Uterus (tissue), 4 donors: ENCODE results near the gene LUZP4. TPM values are rescaled to one million over a fixed set of nuclear protein-coding genes. Genes with fewer than 3 reads are reported as not detected.
"Not testable (repeated sequence)": the region's sequence is repeated elsewhere in the genome, so short reads cannot be mapped to it uniquely, and the experiment has no call there.

Experiments
- DNase-seq, 2 donors: peaks; one replicate each; pipeline ENCODE4 v3.0.0-alpha.2; 2019 to 2020
- H3K27ac ChIP-seq, 2 donors: fragments of 200-600 bp; sonication (generic); 1 replicate in 1 of 2; 2 replicates in 1 of 2; pipeline ENCODE4 v1.5.1; 2016 to 2018
- H3K27me3 ChIP-seq, 2 donors: fragments of 200-600 bp; sonication (generic); one replicate each; pipeline ENCODE4 v1.5.1; 2018 to 2019; ENCODE audit warnings: control low read depth in 1 of 2
- H3K36me3 ChIP-seq, 2 donors: fragments of 200-600 bp; sonication (generic); one replicate each; pipeline ENCODE4 v1.5.1; 2019; ENCODE audit warnings: control low read depth in 1 of 2
- H3K4me1 ChIP-seq, 2 donors: fragments of 200-600 bp; sonication (generic); one replicate each; pipeline ENCODE4 v1.5.1; 2018 to 2019; ENCODE audit warnings: control low read depth in 1 of 2
- H3K4me3 ChIP-seq, 2 donors: fragments of 200-600 bp; sonication (generic); 1 replicate in 1 of 2; 2 replicates in 1 of 2; pipeline ENCODE4 v1.5.1; 2018 to 2019; ENCODE audit warnings: mild to moderate bottlenecking in 1 of 2
- H3K9me3 ChIP-seq, 2 donors: fragments of 200-600 bp; sonication (generic); one replicate each; pipeline ENCODE4 v1.5.1; 2019; ENCODE audit warnings: control low read depth in 1 of 2
- POLR2A ChIP-seq, 2 donors: fragments of 450-650 bp; IDR thresholded peaks; one replicate each; pipeline ENCODE4 v1.6.1; 2016; ENCODE audit warnings: antibody characterized with exemption in 2 of 2, mild to moderate bottlenecking in 1 of 2, moderate library complexity in 1 of 2
- intact Hi-C: fragments of 100-400 bp; cut with DNase I; formaldehyde crosslinking; loops from one replicate; pipeline ENCODE4 v1.15.1; 2023; ENCODE audit warnings: low total_unique reads
- total RNA-seq, 4 donors: library from RNA; depleted of rRNA in 3 of 4; stranded (reverse); fragments of >200 nt in 3 of 4; gene quantifications; one replicate each; pipeline versions ENCODE4 v1.1.0 to v1.2.4, GENCODE V29; 2014 to 2023
- TF ChIP-seq, protein P1 (sequence below), 4 experiments: fragments of 200-600 bp in 2 of 4; fragments of 450-650 bp in 2 of 4; sonication (generic) in 2 of 4; IDR thresholded peaks; one replicate each; pipeline ENCODE4 v1.5.1; 2016 to 2019; ENCODE audit warnings: antibody characterized with exemption in 4 of 4, mild to moderate bottlenecking in 2 of 4, moderate library complexity in 1 of 4
- donor health status: DM: yes; HTN: yes; CAD: no.

LUZP4 gene
- total RNA-seq, 4 donors from 2014 or later: not detected

DNA sequence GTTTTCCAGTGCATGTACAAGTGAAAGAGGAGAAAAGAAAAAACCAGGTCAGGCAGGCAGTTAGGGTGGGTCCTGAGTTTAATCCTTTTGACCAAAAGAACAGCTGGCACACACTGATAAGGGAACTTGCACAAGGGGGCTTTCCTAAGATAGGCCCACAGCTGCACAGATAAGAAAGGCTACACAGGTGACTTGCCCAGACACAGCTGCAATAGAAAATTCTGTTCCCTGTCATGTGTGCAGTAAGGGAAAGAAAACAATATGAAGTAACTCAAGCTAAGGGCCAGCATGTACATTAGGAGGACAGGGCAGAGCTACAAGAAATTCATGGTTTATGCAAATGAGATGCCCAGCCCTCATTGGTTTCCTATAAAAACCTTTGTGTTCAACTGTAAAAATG is 32.9 kb downstream of the LUZP4 start:
- TF ChIP-seq, protein P1, sequence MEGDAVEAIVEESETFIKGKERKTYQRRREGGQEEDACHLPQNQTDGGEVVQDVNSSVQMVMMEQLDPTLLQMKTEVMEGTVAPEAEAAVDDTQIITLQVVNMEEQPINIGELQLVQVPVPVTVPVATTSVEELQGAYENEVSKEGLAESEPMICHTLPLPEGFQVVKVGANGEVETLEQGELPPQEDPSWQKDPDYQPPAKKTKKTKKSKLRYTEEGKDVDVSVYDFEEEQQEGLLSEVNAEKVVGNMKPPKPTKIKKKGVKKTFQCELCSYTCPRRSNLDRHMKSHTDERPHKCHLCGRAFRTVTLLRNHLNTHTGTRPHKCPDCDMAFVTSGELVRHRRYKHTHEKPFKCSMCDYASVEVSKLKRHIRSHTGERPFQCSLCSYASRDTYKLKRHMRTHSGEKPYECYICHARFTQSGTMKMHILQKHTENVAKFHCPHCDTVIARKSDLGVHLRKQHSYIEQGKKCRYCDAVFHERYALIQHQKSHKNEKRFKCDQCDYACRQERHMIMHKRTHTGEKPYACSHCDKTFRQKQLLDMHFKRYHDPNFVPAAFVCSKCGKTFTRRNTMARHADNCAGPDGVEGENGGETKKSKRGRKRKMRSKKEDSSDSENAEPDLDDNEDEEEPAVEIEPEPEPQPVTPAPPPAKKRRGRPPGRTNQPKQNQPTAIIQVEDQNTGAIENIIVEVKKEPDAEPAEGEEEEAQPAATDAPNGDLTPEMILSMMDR (IDR thresholded peaks at IDR 0.05): no peak
- TF ChIP-seq POLR2A (IDR thresholded peaks at IDR 0.05): no peak
- intact Hi-C loops: no loop called here
- Histone ChIP-seq H3K9me3 (no peaks in the 10 kb centered on the region), H3K27ac (no peak overlapping the region), H3K4me3 (no peak overlapping the region), H3K27me3 (peaks cover 0 to 5% of the 10 kb centered on the region in 2 donors), H3K4me1 (no peaks in the 10 kb centered on the region), H3K36me3 (no peaks in the 10 kb centered on the region)
- DNase-seq: no peak

DNA sequence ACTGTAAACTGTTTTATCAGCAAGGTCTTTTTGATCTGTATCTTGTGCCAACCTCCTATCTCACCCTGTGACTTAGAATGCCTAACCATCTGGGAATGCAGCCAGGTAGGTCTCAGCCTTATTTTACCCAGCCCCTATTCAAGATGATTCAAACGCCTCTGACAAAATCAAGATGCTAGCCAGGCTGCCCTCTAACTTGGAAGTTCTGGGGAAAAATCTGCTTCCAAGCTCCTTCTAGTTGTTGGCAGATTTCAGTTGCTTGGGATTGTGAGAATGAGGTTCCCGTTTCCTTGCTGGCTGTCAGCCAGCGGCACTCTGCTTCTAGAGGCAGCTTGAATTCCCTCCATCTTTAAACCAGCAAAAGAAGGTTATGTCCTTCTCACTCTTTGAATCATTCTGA is 34.7 kb downstream of the LUZP4 start:
- no peaks in the 10 kb centered on the region for H3K4me1 ChIP-seq
- no peaks in the 10 kb centered on the region for H3K36me3 ChIP-seq
- TF ChIP-seq, protein P1 (IDR thresholded peaks at IDR 0.05): no peak
- TF ChIP-seq POLR2A (IDR thresholded peaks at IDR 0.05): no peak
- DNase-seq: peak; percentile 36 to 44
- H3K4me3 ChIP-seq: no peak overlapping the region
- H3K9me3 ChIP-seq: no peaks in the 10 kb centered on the region
- peak overlapping the region; percentile 21 to 41 for H3K27ac ChIP-seq
- H3K27me3 ChIP-seq: peaks cover 0 to 5% of the 10 kb centered on the region in 2 donors
- intact Hi-C loops: no loop called here

DNA sequence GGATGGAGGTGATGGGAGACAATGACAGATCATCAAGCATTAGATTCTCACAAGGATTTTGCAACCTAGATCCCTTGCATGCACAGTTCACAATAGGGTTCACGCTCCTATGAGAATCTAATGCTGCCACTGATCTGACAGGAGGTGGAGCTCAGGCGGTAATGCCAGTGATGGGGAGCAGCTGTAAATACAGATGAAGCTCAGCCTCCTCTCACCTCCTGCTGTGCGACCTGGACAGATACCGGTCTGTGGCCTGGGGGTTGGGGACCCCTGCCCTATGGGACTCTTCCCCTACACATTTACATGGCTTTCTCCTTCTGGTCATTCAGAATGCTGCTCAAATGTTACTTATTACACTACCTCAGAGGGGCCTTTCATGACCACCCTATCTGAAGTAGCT is 39.8 kb downstream of the LUZP4 start:
- H3K9me3 ChIP-seq, H3K27me3 ChIP-seq, intact Hi-C loops, H3K27ac ChIP-seq, H3K36me3 ChIP-seq, DNase-seq, H3K4me3 ChIP-seq, H3K4me1 ChIP-seq: not testable (repeated sequence)

DNA sequence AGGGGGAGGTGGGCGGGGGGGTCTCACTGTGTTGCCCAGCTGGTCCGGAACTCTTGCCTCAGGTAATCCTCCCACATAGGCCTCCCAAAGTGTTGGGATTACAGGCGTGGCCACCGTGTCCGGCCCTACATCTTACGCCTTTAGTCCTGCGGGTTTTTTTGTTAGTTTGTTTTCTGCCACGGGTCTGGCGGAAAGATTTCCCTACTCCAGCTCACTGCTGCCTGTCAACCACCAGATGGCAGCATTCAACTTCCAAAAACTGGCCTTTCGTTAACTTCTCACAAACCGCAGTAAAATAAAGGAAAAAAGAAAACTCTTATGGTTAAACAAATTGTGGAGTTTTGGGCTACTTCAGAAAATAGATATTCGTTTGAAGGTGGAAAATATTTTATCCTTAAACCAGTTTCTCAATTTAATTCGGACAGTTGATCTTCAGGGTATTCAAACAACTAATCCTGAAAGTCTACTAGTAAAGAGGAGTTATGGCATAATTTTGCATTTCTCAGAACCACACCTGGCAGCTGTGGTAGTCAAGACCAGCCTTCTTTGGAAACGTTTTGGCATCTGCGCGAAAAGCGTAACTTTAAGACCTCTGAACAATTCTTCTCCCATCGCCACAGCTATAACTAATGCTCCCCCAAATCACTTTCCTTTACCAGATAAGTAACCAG is 41.1 kb downstream of the LUZP4 start:
- Histone ChIP-seq H3K9me3 (no peaks in the 10 kb centered on the region), H3K4me3 (no peak overlapping the region), H3K4me1 (no peaks in the 10 kb centered on the region), H3K27ac (peak overlapping the region; percentile 74 to 88), H3K36me3 (no peaks in the 10 kb centered on the region), H3K27me3 (peaks cover 0 to 5% of the 10 kb centered on the region in 2 donors)
- TF ChIP-seq POLR2A (IDR thresholded peaks at IDR 0.05): no peak
- TF ChIP-seq, protein P1 (IDR thresholded peaks at IDR 0.05): peak; percentile 80 to 85 (median 82)
- intact Hi-C loops: no loop called here
- DNase-seq: peak; percentile 56 to 58

DNA sequence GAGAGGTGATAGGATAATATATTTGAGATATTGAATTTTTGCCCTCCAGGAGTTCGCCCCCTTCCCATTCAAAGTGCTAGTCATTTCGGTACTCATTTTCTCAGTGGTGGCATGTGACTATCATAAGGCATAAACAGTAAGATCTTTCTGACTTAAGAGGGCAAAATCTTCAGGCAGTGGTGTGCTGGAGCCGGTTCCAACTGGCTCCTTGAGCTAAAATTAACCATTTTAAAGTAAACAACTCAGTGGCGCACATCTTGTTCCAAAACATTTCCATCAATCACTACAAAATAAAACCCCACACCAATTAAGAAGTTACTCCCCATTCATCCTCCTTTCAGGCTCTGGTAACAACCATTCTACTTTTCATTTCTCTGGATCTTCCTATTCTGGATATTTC is 43.3 kb downstream of the LUZP4 start:
- H3K9me3 ChIP-seq: no peaks in the 10 kb centered on the region

More for the DNA sequence above, 43.3 kb downstream of the LUZP4 start:
- intact Hi-C loops: no loop called here
- peak in 1 of 2 donors; percentile 57 for DNase-seq
- H3K4me1 ChIP-seq: no peaks in the 10 kb centered on the region
- no peaks in the 10 kb centered on the region for H3K36me3 ChIP-seq
- no peak for TF ChIP-seq POLR2A (IDR thresholded peaks at IDR 0.05)
- TF ChIP-seq, protein P1 (IDR thresholded peaks at IDR 0.05): no peak
- no peaks in the 10 kb centered on the region for H3K27me3 ChIP-seq
- H3K4me3 ChIP-seq: no peak overlapping the region
- H3K27ac ChIP-seq: peak overlapping the region; percentile 74 to 88
